ENCODE measurements around the gene DVL2.

GRCh38 chr17:7233701-7234082 lies 625 bp downstream of the DVL2 start:
- no peak for TF ChIP-seq POLR2AphosphoS5 (IDR thresholded peaks at IDR 0.05)
- no peak for TF ChIP-seq CTCF (IDR thresholded peaks at IDR 0.05; ENCODE audit: poor library complexity, severe bottlenecking)
- no peak for TF ChIP-seq EZH2 (IDR thresholded peaks at IDR 0.05; ENCODE audit: borderline replicate concordance, insufficient read depth, low read length, poor library complexity, severe bottlenecking)
